ENCODE results near the gene C16orf86.

The C16orf86 gene

DNA sequence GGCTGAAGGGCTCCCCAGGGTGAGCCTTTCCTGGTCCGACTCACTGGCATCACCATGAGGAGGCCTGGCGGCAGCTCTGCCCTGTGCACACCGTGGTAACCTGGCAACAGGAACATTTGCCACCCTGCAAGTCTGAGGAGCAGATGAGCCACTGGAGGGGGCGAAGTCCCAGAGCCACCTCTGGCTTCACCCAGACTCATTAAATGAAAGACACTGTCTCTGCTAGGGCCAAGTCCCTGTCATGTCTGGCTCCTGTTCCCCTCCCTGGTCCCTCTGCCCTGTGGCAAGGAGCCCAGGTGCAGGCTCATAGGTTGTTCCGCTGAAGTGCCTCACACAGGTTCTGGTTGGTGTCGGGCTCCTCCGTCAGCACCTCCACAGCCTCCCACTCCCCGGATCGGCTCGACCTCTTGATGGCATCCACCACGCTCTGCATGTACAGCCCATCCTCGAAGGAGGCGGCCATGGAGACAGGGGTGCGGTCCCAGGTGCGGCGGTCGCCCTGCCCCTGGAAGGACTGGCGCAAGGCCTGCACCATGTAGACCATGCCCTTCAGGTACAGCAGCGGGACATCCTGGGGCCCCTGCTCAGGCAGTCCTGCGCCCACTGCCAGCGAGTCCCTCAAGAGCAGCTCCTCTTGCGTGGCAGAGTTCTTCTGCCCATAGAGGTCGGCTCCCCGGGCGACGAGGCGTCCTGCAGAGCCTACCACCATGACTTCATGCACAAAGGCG lies 8.4 kb downstream of the C16orf86 start:
- peaks cover 0 to 8% of the 10 kb centered on the region in 2 donors for H3K36me3 ChIP-seq (ENCODE audit: control insufficient read depth in 1 of 2, insufficient read depth in 2 of 2, low read length in 2 of 2)
- no peak overlapping the region for H3K4me3 ChIP-seq (ENCODE audit: low read depth in 1 of 2, low read length in 2 of 2)
- peaks cover 18 to 21% of the 10 kb centered on the region in 2 donors for H3K4me1 ChIP-seq (ENCODE audit: control insufficient read depth in 1 of 2, insufficient read depth in 2 of 2, low read length in 2 of 2)
- no peaks in the 10 kb centered on the region for H3K27me3 ChIP-seq (ENCODE audit: control insufficient read depth in 1 of 2, insufficient read depth in 2 of 2, low read length in 2 of 2)
- no peaks in the 10 kb centered on the region for H3K9me3 ChIP-seq (ENCODE audit: control insufficient read depth in 1 of 2, low read length in 2 of 2)
- H3K27ac ChIP-seq (ENCODE audit: low read depth, low read length): no peak overlapping the region
- H3K9ac ChIP-seq (ENCODE audit: low read depth in 1 of 2, low read length in 2 of 2): no peak overlapping the region

DNA sequence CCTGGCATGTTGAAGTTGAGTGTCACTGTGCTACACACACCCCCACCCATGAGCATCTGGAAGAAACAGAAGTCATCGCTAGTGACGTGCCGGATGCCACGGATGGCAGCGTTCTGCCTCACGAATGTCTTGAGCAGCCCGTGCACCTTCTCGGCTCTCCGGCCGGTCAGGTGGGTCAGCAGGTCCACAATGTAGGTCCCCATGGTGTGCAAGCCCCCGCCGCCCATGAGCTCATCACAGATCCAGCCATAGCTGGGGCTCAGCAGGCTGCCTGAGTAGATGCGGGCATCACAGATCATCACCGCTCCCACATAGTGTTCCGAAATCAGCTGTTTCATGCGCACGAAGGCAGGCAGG lies 8.9 kb downstream of the C16orf86 start:
- no peak overlapping the region for H3K9ac ChIP-seq (ENCODE audit: low read depth in 1 of 2, low read length in 2 of 2)
- peaks cover 18 to 21% of the 10 kb centered on the region in 2 donors for H3K4me1 ChIP-seq (ENCODE audit: control insufficient read depth in 1 of 2, insufficient read depth in 2 of 2, low read length in 2 of 2)
- H3K27ac ChIP-seq (ENCODE audit: low read depth, low read length): no peak overlapping the region
- H3K4me3 ChIP-seq (ENCODE audit: low read depth in 1 of 2, low read length in 2 of 2): no peak overlapping the region
- no peaks in the 10 kb centered on the region for H3K9me3 ChIP-seq (ENCODE audit: control insufficient read depth in 1 of 2, low read length in 2 of 2)
- peaks cover 0 to 8% of the 10 kb centered on the region in 2 donors for H3K36me3 ChIP-seq (ENCODE audit: control insufficient read depth in 1 of 2, insufficient read depth in 2 of 2, low read length in 2 of 2)
- no peaks in the 10 kb centered on the region for H3K27me3 ChIP-seq (ENCODE audit: control insufficient read depth in 1 of 2, insufficient read depth in 2 of 2, low read length in 2 of 2)

DNA sequence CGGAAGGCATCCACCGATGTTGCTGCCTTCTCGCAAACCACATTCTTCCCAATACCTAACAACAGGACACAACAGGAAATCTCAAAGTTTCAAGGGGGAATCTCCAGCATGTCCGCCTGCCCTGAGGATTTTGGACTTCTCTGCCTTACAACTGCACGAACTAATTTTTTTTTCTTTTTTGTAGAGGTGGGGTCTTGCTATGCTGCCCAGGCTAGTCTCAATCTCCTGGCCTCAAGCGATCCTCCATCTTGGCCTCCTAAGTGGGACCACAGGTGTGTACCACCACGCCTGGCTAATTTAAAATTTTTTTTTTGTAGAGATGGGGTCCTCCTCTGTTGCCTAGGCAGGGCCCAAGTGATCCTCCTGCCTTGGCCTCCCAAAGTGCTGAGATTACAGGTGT lies 9.4 kb downstream of the C16orf86 start:
- Histone ChIP-seq H3K27me3 (ENCODE audit: control insufficient read depth in 1 of 2, insufficient read depth in 2 of 2, low read length in 2 of 2) (no peaks in the 10 kb centered on the region), H3K9me3 (ENCODE audit: control insufficient read depth in 1 of 2, low read length in 2 of 2) (no peaks in the 10 kb centered on the region), H3K27ac (ENCODE audit: low read depth, low read length) (no peak overlapping the region), H3K4me1 (ENCODE audit: control insufficient read depth in 1 of 2, insufficient read depth in 2 of 2, low read length in 2 of 2) (peaks cover 18 to 21% of the 10 kb centered on the region in 2 donors), H3K4me3 (ENCODE audit: low read depth in 1 of 2, low read length in 2 of 2) (no peak overlapping the region), H3K9ac (ENCODE audit: low read depth in 1 of 2, low read length in 2 of 2) (no peak overlapping the region), H3K36me3 (ENCODE audit: control insufficient read depth in 1 of 2, insufficient read depth in 2 of 2, low read length in 2 of 2) (peaks cover 0 to 8% of the 10 kb centered on the region in 2 donors)

DNA sequence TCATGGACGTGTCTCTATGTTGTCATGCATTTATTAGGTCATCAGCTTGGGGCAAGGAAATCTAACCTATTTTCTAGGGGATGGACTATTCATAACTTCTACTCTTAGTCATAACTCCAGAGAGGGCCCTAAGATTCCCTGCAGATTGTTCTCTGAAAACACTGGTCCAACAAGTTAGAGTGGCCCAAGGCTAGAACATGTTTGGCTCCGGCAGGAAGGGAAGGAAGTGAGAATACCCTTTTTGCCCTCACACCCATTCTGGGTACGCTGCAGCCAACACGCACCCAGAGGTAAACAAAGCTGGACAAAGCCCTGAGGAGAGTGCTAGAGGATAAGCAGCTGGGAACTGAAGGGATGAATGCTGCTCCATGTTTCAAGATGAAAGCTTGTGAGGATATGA lies 9.9 kb downstream of the C16orf86 start:
- no peak overlapping the region for H3K9ac ChIP-seq (ENCODE audit: low read depth in 1 of 2, low read length in 2 of 2)
- H3K4me3 ChIP-seq (ENCODE audit: low read depth in 1 of 2, low read length in 2 of 2): no peak overlapping the region
- peaks cover 0 to 8% of the 10 kb centered on the region in 2 donors for H3K36me3 ChIP-seq (ENCODE audit: control insufficient read depth in 1 of 2, insufficient read depth in 2 of 2, low read length in 2 of 2)
- no peaks in the 10 kb centered on the region for H3K9me3 ChIP-seq (ENCODE audit: control insufficient read depth in 1 of 2, low read length in 2 of 2)
- H3K27me3 ChIP-seq (ENCODE audit: control insufficient read depth in 1 of 2, insufficient read depth in 2 of 2, low read length in 2 of 2): no peaks in the 10 kb centered on the region
- H3K4me1 ChIP-seq (ENCODE audit: control insufficient read depth in 1 of 2, insufficient read depth in 2 of 2, low read length in 2 of 2): peaks cover 18 to 21% of the 10 kb centered on the region in 2 donors
- no peak overlapping the region for H3K27ac ChIP-seq (ENCODE audit: low read depth, low read length)

DNA sequence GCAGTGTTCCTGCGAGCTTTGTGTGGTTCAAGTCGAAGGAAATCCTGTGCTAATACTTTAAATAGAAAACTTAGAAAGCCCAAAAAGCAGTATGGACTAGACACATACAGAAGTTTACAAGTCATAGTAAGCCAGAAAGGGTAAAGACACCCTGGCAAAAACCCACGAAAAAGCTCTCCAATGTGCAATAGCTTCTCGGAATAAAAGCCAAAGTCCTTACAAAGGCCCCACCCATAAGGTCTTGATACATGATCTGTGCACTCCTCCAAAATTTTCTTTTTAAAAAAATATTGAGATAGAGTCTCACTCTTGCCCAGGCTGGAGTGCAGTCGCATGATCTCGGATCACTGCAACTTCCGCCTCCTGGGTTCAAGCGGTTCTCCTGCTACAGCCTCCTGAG lies 10.3 kb downstream of the C16orf86 start:
- H3K27ac ChIP-seq (ENCODE audit: low read depth, low read length): no peak overlapping the region
- no peaks in the 10 kb centered on the region for H3K27me3 ChIP-seq (ENCODE audit: control insufficient read depth in 1 of 2, insufficient read depth in 2 of 2, low read length in 2 of 2)
- no peak overlapping the region for H3K9ac ChIP-seq (ENCODE audit: low read depth in 1 of 2, low read length in 2 of 2)
- H3K4me1 ChIP-seq (ENCODE audit: control insufficient read depth in 1 of 2, insufficient read depth in 2 of 2, low read length in 2 of 2): peaks cover 18 to 21% of the 10 kb centered on the region in 2 donors
- H3K9me3 ChIP-seq (ENCODE audit: control insufficient read depth in 1 of 2, low read length in 2 of 2): no peaks in the 10 kb centered on the region
- H3K36me3 ChIP-seq (ENCODE audit: control insufficient read depth in 1 of 2, insufficient read depth in 2 of 2, low read length in 2 of 2): peaks cover 0 to 8% of the 10 kb centered on the region in 2 donors
- no peak overlapping the region for H3K4me3 ChIP-seq (ENCODE audit: low read depth in 1 of 2, low read length in 2 of 2)

DNA sequence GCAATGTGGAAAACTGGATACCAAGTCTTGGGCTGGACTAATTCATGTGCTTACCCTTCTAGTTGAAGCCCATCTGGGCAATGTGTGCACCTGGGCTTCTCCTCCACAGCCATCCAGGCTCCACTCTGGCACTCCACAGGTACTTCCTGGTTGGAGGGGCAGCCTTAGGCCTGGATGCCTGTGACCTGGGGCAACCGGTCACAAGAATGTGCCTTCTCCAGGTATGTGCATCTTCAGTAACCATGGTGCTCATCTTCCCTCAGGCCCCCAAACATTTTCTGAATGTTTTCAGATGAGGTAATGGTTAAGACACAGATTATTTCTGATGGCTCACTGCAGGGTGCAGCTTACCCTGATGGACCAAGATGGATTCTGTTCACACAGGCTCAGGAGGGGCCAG lies 11.1 kb downstream of the C16orf86 start:
- Histone ChIP-seq H3K9ac (ENCODE audit: low read depth in 1 of 2, low read length in 2 of 2) (no peak overlapping the region), H3K36me3 (ENCODE audit: control insufficient read depth in 1 of 2, insufficient read depth in 2 of 2, low read length in 2 of 2) (peaks cover 0 to 8% of the 10 kb centered on the region in 2 donors), H3K4me1 (ENCODE audit: control insufficient read depth in 1 of 2, insufficient read depth in 2 of 2, low read length in 2 of 2) (peaks cover 18 to 21% of the 10 kb centered on the region in 2 donors), H3K27ac (ENCODE audit: low read depth, low read length) (no peak overlapping the region), H3K9me3 (ENCODE audit: control insufficient read depth in 1 of 2, low read length in 2 of 2) (no peaks in the 10 kb centered on the region), H3K27me3 (ENCODE audit: control insufficient read depth in 1 of 2, insufficient read depth in 2 of 2, low read length in 2 of 2) (no peaks in the 10 kb centered on the region), H3K4me3 (ENCODE audit: low read depth in 1 of 2, low read length in 2 of 2) (no peak overlapping the region)

DNA sequence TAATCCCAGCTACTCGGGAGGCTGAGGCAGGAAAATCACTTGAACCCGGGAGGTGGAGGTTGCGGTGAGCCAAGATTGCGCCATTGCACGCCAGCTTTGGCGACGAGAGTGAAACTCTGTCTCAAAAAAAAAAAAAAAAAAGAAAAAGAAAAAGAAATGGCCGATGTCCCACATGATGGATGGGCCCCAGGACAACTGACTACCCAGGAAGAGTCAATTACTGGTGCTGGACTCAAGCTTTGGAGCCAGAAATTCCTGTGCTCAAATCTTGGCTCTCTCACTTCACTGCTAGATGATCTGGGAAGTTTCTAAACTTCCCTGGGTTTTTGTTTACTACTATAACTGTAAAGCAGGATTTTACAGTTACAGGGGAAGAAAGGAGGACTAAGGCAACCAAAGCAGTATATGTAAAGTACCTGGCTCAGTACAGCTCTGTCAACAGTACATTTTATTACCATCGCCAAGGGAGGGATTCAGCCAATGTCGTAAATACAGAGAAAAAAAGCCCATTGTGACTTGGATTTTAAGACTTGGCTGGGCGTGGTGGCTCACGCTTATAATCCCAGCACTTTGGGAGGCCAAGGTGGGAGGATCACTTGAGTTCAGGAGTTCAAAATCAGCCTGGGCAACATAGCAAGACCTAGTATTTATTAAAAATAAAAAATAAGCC lies 11.9 kb downstream of the C16orf86 start:
- H3K9ac ChIP-seq (ENCODE audit: low read depth in 1 of 2, low read length in 2 of 2): no peak overlapping the region
- H3K36me3 ChIP-seq (ENCODE audit: control insufficient read depth in 1 of 2, insufficient read depth in 2 of 2, low read length in 2 of 2): peaks cover 0 to 16% of the 10 kb centered on the region in 2 donors
- peaks cover 10 to 14% of the 10 kb centered on the region in 2 donors for H3K4me1 ChIP-seq (ENCODE audit: control insufficient read depth in 1 of 2, insufficient read depth in 2 of 2, low read length in 2 of 2)
- no peak overlapping the region for H3K4me3 ChIP-seq (ENCODE audit: low read depth in 1 of 2, low read length in 2 of 2)
- no peak overlapping the region for H3K27ac ChIP-seq (ENCODE audit: low read depth, low read length)
- H3K9me3 ChIP-seq (ENCODE audit: control insufficient read depth in 1 of 2, low read length in 2 of 2): no peaks in the 10 kb centered on the region
- no peaks in the 10 kb centered on the region for H3K27me3 ChIP-seq (ENCODE audit: control insufficient read depth in 1 of 2, insufficient read depth in 2 of 2, low read length in 2 of 2)

DNA sequence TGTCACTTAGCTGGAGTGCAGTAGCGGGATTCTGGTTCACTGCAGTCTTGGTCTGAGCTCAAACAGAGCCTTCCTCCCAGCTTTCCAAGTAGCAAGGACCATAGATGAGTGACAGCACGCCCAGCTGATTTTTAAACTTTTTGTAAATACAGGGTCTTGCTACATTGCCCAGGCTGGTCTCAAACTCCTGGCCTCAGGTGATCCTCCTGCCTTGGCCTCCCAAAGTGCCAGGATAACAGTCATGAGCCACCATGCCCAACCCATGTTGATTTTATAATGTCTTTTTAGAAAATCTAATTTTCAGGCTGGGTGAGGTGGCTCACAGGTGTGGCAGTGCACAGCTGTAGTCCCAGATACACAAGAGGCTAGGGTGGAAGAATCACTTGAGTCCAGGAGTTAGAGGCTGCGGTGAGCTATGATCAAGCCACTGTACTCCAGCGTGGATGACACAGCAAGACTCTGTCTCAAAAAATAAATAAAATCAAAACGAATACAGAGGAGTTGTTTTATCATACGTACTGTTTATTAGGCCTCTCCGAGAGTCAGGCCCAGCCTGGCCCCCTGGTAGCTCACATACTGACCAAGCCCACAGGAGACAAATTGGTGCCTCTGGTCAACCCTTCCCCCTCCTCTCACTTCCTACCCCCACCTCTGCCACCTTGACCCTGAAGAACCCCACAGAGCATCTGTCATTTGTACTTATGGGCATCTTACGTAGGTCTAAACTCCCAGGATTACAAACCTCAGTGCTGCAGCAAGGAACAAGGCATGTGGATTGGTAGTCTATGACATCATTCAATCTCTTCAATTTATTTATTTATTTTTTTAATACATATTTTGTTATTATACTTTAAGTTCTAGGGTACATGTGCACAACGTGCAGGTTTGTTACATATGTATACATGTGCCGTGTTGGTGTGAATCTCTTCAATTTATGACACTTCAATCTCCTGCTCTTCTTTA lies 13.6 kb downstream of the C16orf86 start:
- Histone ChIP-seq H3K36me3 (ENCODE audit: control insufficient read depth in 1 of 2, insufficient read depth in 2 of 2, low read length in 2 of 2) (peaks cover 6 to 27% of the 10 kb centered on the region in 2 donors), H3K4me1 (ENCODE audit: control insufficient read depth in 1 of 2, insufficient read depth in 2 of 2, low read length in 2 of 2) (no peaks in the 10 kb centered on the region)

DNA sequence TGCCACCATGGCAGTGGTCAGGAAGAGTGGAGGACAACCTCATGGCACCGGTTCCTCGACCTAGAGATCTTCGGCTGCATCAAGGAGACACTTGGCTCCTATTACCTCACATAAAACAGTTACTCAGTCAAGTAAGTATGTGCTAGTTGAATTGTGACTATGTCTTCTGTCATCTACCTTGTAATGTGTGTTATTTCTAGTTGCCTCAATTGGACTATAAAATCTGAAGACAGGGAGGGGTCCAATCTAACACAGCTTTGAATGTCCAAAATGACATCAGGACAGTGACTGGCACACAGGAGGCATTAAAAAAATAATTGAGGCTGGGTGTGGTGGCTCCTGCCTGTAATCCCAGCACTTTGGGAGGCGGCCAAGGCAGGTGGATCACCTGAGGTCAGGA lies 17.2 kb downstream of the C16orf86 start:
- H3K4me3 ChIP-seq (ENCODE audit: low read depth in 1 of 2, low read length in 2 of 2): no peak overlapping the region
- peaks cover 6 to 25% of the 10 kb centered on the region in 2 donors for H3K36me3 ChIP-seq (ENCODE audit: control insufficient read depth in 1 of 2, insufficient read depth in 2 of 2, low read length in 2 of 2)
- H3K27ac ChIP-seq (ENCODE audit: low read depth, low read length): no peak overlapping the region
- H3K27me3 ChIP-seq (ENCODE audit: control insufficient read depth in 1 of 2, insufficient read depth in 2 of 2, low read length in 2 of 2): no peaks in the 10 kb centered on the region
- no peaks in the 10 kb centered on the region for H3K9me3 ChIP-seq (ENCODE audit: control insufficient read depth in 1 of 2, low read length in 2 of 2)
- no peaks in the 10 kb centered on the region for H3K4me1 ChIP-seq (ENCODE audit: control insufficient read depth in 1 of 2, insufficient read depth in 2 of 2, low read length in 2 of 2)
- H3K9ac ChIP-seq (ENCODE audit: low read depth in 1 of 2, low read length in 2 of 2): no peak overlapping the region

More for the DNA sequence above, 13.6 kb downstream of the C16orf86 start:
- Histone ChIP-seq H3K9me3 (ENCODE audit: control insufficient read depth in 1 of 2, low read length in 2 of 2) (no peaks in the 10 kb centered on the region), H3K4me3 (ENCODE audit: low read depth in 1 of 2, low read length in 2 of 2) (no peak overlapping the region), H3K9ac (ENCODE audit: low read depth in 1 of 2, low read length in 2 of 2) (no peak overlapping the region), H3K27me3 (ENCODE audit: control insufficient read depth in 1 of 2, insufficient read depth in 2 of 2, low read length in 2 of 2) (no peaks in the 10 kb centered on the region), H3K27ac (ENCODE audit: low read depth, low read length) (no peak overlapping the region)

Data from duodenal mucosa (tissue), 2 donors.